Activated CD8-positive, alpha-beta memory T cell treated with anti-CD3 and anti-CD28 coated beads for 4 hours (primary cell): ENCODE results near the gene MYO5C.
A peak's percentile ranks its signal among the peaks of the same experiment; 100 is the strongest.

Experiments used
- DNase-seq, 2 donors: peaks; one replicate each; pipeline ENCODE4 v3.0.0-alpha.2; 2020; ENCODE audit warnings: low read depth in 2 of 2

Gene MYO5C

GRCh38 chr15:52280326-52281084 lies 15.1 kb downstream of the MYO5C start:
- DNase-seq, result no peak

GRCh38 chr15:52278636-52279367 lies 16.8 kb downstream of the MYO5C start:
- DNase-seq, result no peak

- DNase-seq, result no peak
These were observed 17.5 kb downstream of the MYO5C start for GRCh38 chr15:52278135-52278534.

GRCh38 chr15:52277575-52277974 lies 18.0 kb downstream of the MYO5C start:
- no peak for DNase-seq

- no peak for DNase-seq
These were observed 19.3 kb downstream of the MYO5C start for GRCh38 chr15:52276256-52276770.

- DNase-seq, result no peak
These were observed 31.9 kb downstream of the MYO5C start for GRCh38 chr15:52263563-52264282.

- DNase-seq, result no peak
These were observed 33.2 kb downstream of the MYO5C start for GRCh38 chr15:52262364-52262763.

- DNase-seq, result peak; percentile 13 to 16
These were observed 33.9 kb downstream of the MYO5C start for GRCh38 chr15:52261498-52262242.

GRCh38 chr15:52261026-52261425 lies 34.6 kb downstream of the MYO5C start:
- DNase-seq, result no peak

GRCh38 chr15:52259503-52259902 lies 36.1 kb downstream of the MYO5C start:
- DNase-seq, result no peak

GRCh38 chr15:52258461-52258860 lies 37.1 kb downstream of the MYO5C start:
- no peak for DNase-seq

GRCh38 chr15:52257734-52258062 lies 37.9 kb downstream of the MYO5C start:
- DNase-seq, result no peak

GRCh38 chr15:52256930-52257733 lies 38.5 kb downstream of the MYO5C start:
- no peak for DNase-seq

- peak; percentile 50 to 52 for DNase-seq
These were observed 39.2 kb downstream of the MYO5C start for GRCh38 chr15:52256366-52256765.

- DNase-seq, result no peak
These were observed 39.7 kb downstream of the MYO5C start for GRCh38 chr15:52255935-52256334.

GRCh38 chr15:52255008-52255407 lies 40.6 kb downstream of the MYO5C start:
- no peak for DNase-seq

GRCh38 chr15:52254391-52254790 lies 41.2 kb downstream of the MYO5C start:
- DNase-seq, result no peak

- no peak for DNase-seq
These were observed 42.8 kb downstream of the MYO5C start for GRCh38 chr15:52252781-52253180.

GRCh38 chr15:52251144-52251860 lies 44.3 kb downstream of the MYO5C start:
- no peak for DNase-seq

- no peak for DNase-seq
These were observed 48.1 kb downstream of the MYO5C start for GRCh38 chr15:52247461-52247860.
